Tibial nerve (tissue), 4 donors: Measurements from ENCODE around the gene FAM174C. TPM values are rescaled to one million over a fixed set of nuclear protein-coding genes. Genes with fewer than 3 reads are reported as not detected.

ENCODE experiments used
- DNase-seq, 2 donors: peaks; one replicate each; pipeline ENCODE4 v3.0.0-alpha.2; 2019; ENCODE audit warnings: low spot score in 2 of 2
- H3K27ac ChIP-seq, 4 donors: fragments of 200-600 bp; sonication (generic) in 3 of 4; one replicate each; pipeline ENCODE4 v1.5.1; 2017 to 2019; ENCODE audit warnings: mild to moderate bottlenecking in 1 of 4
- H3K27me3 ChIP-seq, 2 donors: fragments of 200-600 bp; sonication (generic) in 1 of 2; one replicate each; pipeline versions ENCODE4 v1.5.1 to v1.6.0; 2017 to 2019
- H3K36me3 ChIP-seq, 3 donors: fragments of 200-600 bp; sonication (generic); one replicate each; pipeline ENCODE4 v1.5.1; 2018 to 2019
- H3K4me1 ChIP-seq, 4 donors: fragments of 200-600 bp; sonication (generic) in 3 of 4; one replicate each; pipeline ENCODE4 v1.5.1; 2017 to 2019
- H3K4me3 ChIP-seq, 4 donors: fragments of 200-600 bp; sonication (generic) in 3 of 4; one replicate each; pipeline ENCODE4 v1.5.1; 2017 to 2019; ENCODE audit warnings: mild to moderate bottlenecking in 1 of 4, moderate library complexity in 1 of 4
- H3K9me3 ChIP-seq, 4 donors: fragments of 200-600 bp; sonication (generic) in 3 of 4; one replicate each; pipeline ENCODE4 v1.5.1; 2017 to 2019
- CTCF ChIP-seq, 5 experiments: fragments of 200-600 bp in 3 of 5; fragments of 450-650 bp in 2 of 5; sonication (generic) in 3 of 5; IDR thresholded peaks; one replicate each; pipeline ENCODE4 v1.5.1; 2016 to 2019; ENCODE audit warnings: antibody characterized with exemption in 5 of 5, mild to moderate bottlenecking in 3 of 5, moderate library complexity in 2 of 5
- EP300 ChIP-seq, 2 donors: sonication (generic); formaldehyde crosslinking; IDR thresholded peaks; one replicate each; pipeline ENCODE4 v1.6.1; 2017; ENCODE audit warnings: antibody characterized with exemption in 2 of 2, mild to moderate bottlenecking in 1 of 2
- POLR2A ChIP-seq, 2 donors: fragments of 450-650 bp; IDR thresholded peaks; one replicate each; pipeline ENCODE4 v1.6.1; 2017; ENCODE audit warnings: antibody characterized with exemption in 2 of 2, mild to moderate bottlenecking in 2 of 2, moderate library complexity in 2 of 2
- WGBS, 2 donors: methylation state at CpG; one replicate each; pipeline ENCODE4 v1.1.5; 2018; 5-methylcytosine and 5-hydroxymethylcytosine counted together
- total RNA-seq, 4 donors: library from RNA; depleted of rRNA; stranded (reverse); fragments of >200 nt; gene quantifications; one replicate each; pipeline ENCODE4 v1.1.0, GENCODE V29; 2016

The FAM174C gene
- total RNA-seq, 4 donors from 2014 or later, result 25.5 to 80.7 (median 52.0) TPM

GRCh38 chr19:1252821-1253513 lies 22.4 kb upstream of the FAM174C start:
- H3K4me1 ChIP-seq, result peaks cover 0 to 75% (median 53%) of the 10 kb centered on the region in 4 donors
- peak overlapping the region; percentile 45 to 99 (median 92) for H3K4me3 ChIP-seq
- H3K27ac ChIP-seq, result peak overlapping the region; percentile 94 to 100 (median 98)
- 0% methylated on average over 6 to 19 of the region's 26 CpGs for WGBS, 2 donors
- H3K9me3 ChIP-seq, result no peaks in the 10 kb centered on the region
- no peaks in the 10 kb centered on the region for H3K27me3 ChIP-seq
- peak; percentile 87 to 88 for DNase-seq
- TF ChIP-seq EP300 (IDR thresholded peaks at IDR 0.05) (peak in 1 of 2 donors; percentile 69), POLR2A (IDR thresholded peaks at IDR 0.05) (no peak), CTCF (IDR thresholded peaks at IDR 0.05) (peak in 2 of 5 experiments; percentile 54 to 58)
- H3K36me3 ChIP-seq, result peaks cover 7 to 40% (median 24%) of the 10 kb centered on the region in 3 donors

GRCh38 chr19:1253514-1254080 lies 21.7 kb upstream of the FAM174C start:
- TF ChIP-seq EP300 (IDR thresholded peaks at IDR 0.05) (no peak), POLR2A (IDR thresholded peaks at IDR 0.05) (no peak), CTCF (IDR thresholded peaks at IDR 0.05) (no peak)
- H3K4me1 ChIP-seq, result peaks cover 0 to 78% (median 58%) of the 10 kb centered on the region in 4 donors
- H3K9me3 ChIP-seq, result no peaks in the 10 kb centered on the region
- DNase-seq, result no peak
- 15 to 19% methylated on average over 19 to 22 of the region's 23 CpGs for WGBS, 2 donors
- H3K27me3 ChIP-seq, result no peaks in the 10 kb centered on the region
- peak overlapping the region; percentile 7 to 99 (median 68) for H3K4me3 ChIP-seq
- peaks cover 7 to 44% (median 24%) of the 10 kb centered on the region in 3 donors for H3K36me3 ChIP-seq
- H3K27ac ChIP-seq, result peak overlapping the region; percentile 94 to 100 (median 98)

- H3K4me1 ChIP-seq, result peaks cover 0 to 83% (median 63%) of the 10 kb centered on the region in 4 donors
- peaks cover 7 to 44% (median 24%) of the 10 kb centered on the region in 3 donors for H3K36me3 ChIP-seq
- H3K9me3 ChIP-seq, result no peaks in the 10 kb centered on the region
- peak overlapping the region; percentile 94 to 100 (median 98) for H3K27ac ChIP-seq
- no peaks in the 10 kb centered on the region for H3K27me3 ChIP-seq
- no peak for TF ChIP-seq POLR2A (IDR thresholded peaks at IDR 0.05)
- no peak for TF ChIP-seq EP300 (IDR thresholded peaks at IDR 0.05)
- no peak for TF ChIP-seq CTCF (IDR thresholded peaks at IDR 0.05)
- 60 to 65% methylated on average over 30 to 31 of the region's 37 CpGs for WGBS, 2 donors
- DNase-seq, result no peak
- H3K4me3 ChIP-seq, result peak overlapping the region in 3 of 4 donors; percentile 45 to 99 (median 91)
These were observed 21.2 kb upstream of the FAM174C start for GRCh38 chr19:1254081-1254527.

- H3K27ac ChIP-seq, result peak overlapping the region; percentile 94 to 100 (median 98)
- H3K9me3 ChIP-seq, result no peaks in the 10 kb centered on the region
- WGBS, 2 donors, result 85 to 89% methylated on average over 20 of the region's 20 CpGs
- TF ChIP-seq CTCF (IDR thresholded peaks at IDR 0.05), result no peak
- no peak for TF ChIP-seq POLR2A (IDR thresholded peaks at IDR 0.05)
- TF ChIP-seq EP300 (IDR thresholded peaks at IDR 0.05), result no peak
- peaks cover 7 to 44% (median 24%) of the 10 kb centered on the region in 3 donors for H3K36me3 ChIP-seq
- no peak overlapping the region for H3K4me3 ChIP-seq
- DNase-seq, result no peak
- H3K27me3 ChIP-seq, result no peaks in the 10 kb centered on the region
- H3K4me1 ChIP-seq, result peaks cover 0 to 88% (median 69%) of the 10 kb centered on the region in 4 donors
These were observed 20.7 kb upstream of the FAM174C start for GRCh38 chr19:1254530-1255185.
